B cell (primary cell): ENCODE measurements around the gene DAAM2. TPM values are rescaled to one million over a fixed set of nuclear protein-coding genes. Genes with fewer than 3 reads are reported as not detected.

Experiments used
- ATAC-seq: fragments of 200-7000 bp; cut with Tn5 transposase; one replicate; pipeline ENCODE4 v1.10.0; 2021; ENCODE audit warnings: low read depth, mild to moderate bottlenecking, moderate number of reproducible peaks, moderate library complexity
- CTCF ChIA-PET: fragments of 350-600 bp; sonication (Branson Sonifier 250); formaldehyde crosslinking; loops from one replicate; lab custom pipeline; 2021; ENCODE audit warnings: antibody characterized with exemption, inconsistent platforms; lab: Charles Lee
- POLR2A ChIA-PET: fragments of 350-600 bp; sonication (Branson Sonifier 250); formaldehyde crosslinking; loops from one replicate; lab custom pipeline; 2021; ENCODE audit warnings: antibody characterized with exemption; lab: Charles Lee
- DNase-seq: peaks from one replicate; pipeline ENCODE4 v3.0.0; 2013
- H2AFZ ChIP-seq: 2 replicates; pipeline ENCODE4 v1.6.1; 2012; ENCODE audit warnings: mild to moderate bottlenecking, low read depth, low read length; ENCODE audit not compliant: insufficient read depth, poor library complexity, severe bottlenecking
- H3K27ac ChIP-seq, 2 donors: 1 replicate in 1 of 2; 2 replicates in 1 of 2; pipeline ENCODE4 v1.5.1; 2012 to 2013; ENCODE audit warnings: low read length in 2 of 2, mild to moderate bottlenecking in 2 of 2, moderate library complexity in 1 of 2
- H3K27me3 ChIP-seq, 4 experiments: fragments of 200-600 bp in 1 of 4; sonication (generic) in 1 of 4; replicated peaks in 1 of 4; 1 replicate in 2 of 4; 2 replicates in 2 of 4; pipeline versions ENCODE4 v1.6.1 to v1.7.0; 2013 to 2016; ENCODE audit warnings: low read length in 3 of 4, mild to moderate bottlenecking in 2 of 4, mixed read lengths in 1 of 4, moderate library complexity in 1 of 4; ENCODE audit not compliant: insufficient read depth in 4 of 4, control insufficient read depth in 3 of 4; ENCODE audit errors: control extremely low read depth in 1 of 4
- H3K36me3 ChIP-seq, 2 experiments: replicated peaks in 1 of 2; 1 replicate in 1 of 2; 2 replicates in 1 of 2; pipeline versions ENCODE4 v1.6.1 to v1.7.1; 2013; ENCODE audit warnings: low read length in 1 of 2; ENCODE audit not compliant: insufficient read depth in 2 of 2, control insufficient read depth in 1 of 2; ENCODE audit errors: control extremely low read depth in 1 of 2, extremely low read depth in 1 of 2
- H3K4me1 ChIP-seq, 2 donors: fragments of 200-600 bp in 1 of 2; sonication (generic) in 1 of 2; 1 replicate in 1 of 2; 2 replicates in 1 of 2; pipeline versions ENCODE4 v1.5.1 to v1.6.1; 2013 to 2017; ENCODE audit warnings: low read length in 2 of 2; ENCODE audit not compliant: control insufficient read depth in 2 of 2, insufficient read depth in 2 of 2
- H3K4me2 ChIP-seq: replicated peaks from 2 replicates; pipeline ENCODE3; 2012; ENCODE audit warnings: mild to moderate bottlenecking, low read depth, low read length; ENCODE audit not compliant: poor library complexity, severe bottlenecking
- H3K4me3 ChIP-seq, 5 experiments: fragments of 200-600 bp in 1 of 5; sonication (generic) in 1 of 5; 1 replicate in 3 of 5; 2 replicates in 2 of 5; pipeline versions ENCODE4 v1.5.1 to v1.7.0; 2011 to 2016; ENCODE audit warnings: low read length in 4 of 5, mild to moderate bottlenecking in 4 of 5, low read depth in 2 of 5, control low read depth in 1 of 5, moderate library complexity in 1 of 5; ENCODE audit not compliant: insufficient read depth in 1 of 5; ENCODE audit errors: control extremely low read depth in 1 of 5, extremely low read depth in 1 of 5
- H3K79me2 ChIP-seq: fragments of 200-600 bp; sonication (generic); one replicate; pipeline ENCODE4 v1.6.0; 2016; ENCODE audit warnings: low read length; ENCODE audit not compliant: control insufficient read depth, insufficient read depth
- H3K9ac ChIP-seq: fragments of 200-600 bp; sonication (generic); 2 replicates; pipeline ENCODE4 v1.6.1; 2017; ENCODE audit warnings: mild to moderate bottlenecking, low read length, moderate library complexity
- H3K9me3 ChIP-seq, 3 donors: one replicate each; pipeline versions ENCODE4 v1.6.1 to v1.7.1; 2013; ENCODE audit warnings: low read length in 2 of 3; ENCODE audit not compliant: control insufficient read depth in 2 of 3, insufficient read depth in 1 of 3; ENCODE audit errors: control extremely low read depth in 1 of 3
- H4K20me1 ChIP-seq: 2 replicates; pipeline ENCODE4 v1.6.0; 2012; ENCODE audit warnings: mild to moderate bottlenecking, low read length; ENCODE audit not compliant: insufficient read depth, control insufficient read depth, poor library complexity, severe bottlenecking
- H3K27ac Mint-ChIP-seq: one replicate; pipeline ENCODE4 v1.8.0; 2021; ENCODE audit warnings: mixed read lengths
- H3K27me3 Mint-ChIP-seq: one replicate; pipeline ENCODE4 v1.8.0; 2021; ENCODE audit warnings: mixed read lengths
- H3K4me1 Mint-ChIP-seq: one replicate; pipeline ENCODE4 v1.8.0; 2021; ENCODE audit warnings: mixed read lengths
- H3K4me3 Mint-ChIP-seq: one replicate; pipeline ENCODE4 v1.8.0; 2021; ENCODE audit warnings: mixed read lengths
- H3K9me3 Mint-ChIP-seq: one replicate; pipeline ENCODE4 v1.8.0; 2022; ENCODE audit warnings: mixed read lengths; ENCODE audit not compliant: insufficient read depth
- EZH2 ChIP-seq: IDR thresholded peaks from 2 replicates; pipeline ENCODE4 v1.6.1; 2012; ENCODE audit warnings: borderline replicate concordance, low read depth, mild to moderate bottlenecking, moderate library complexity, low read length; ENCODE audit not compliant: insufficient read depth, poor library complexity, severe bottlenecking
- WGBS: methylation state at CpG from one replicate; pipeline ENCODE4 v1.1.5; 2013; ENCODE audit warnings: missing lambda C conversion rate; ENCODE audit not compliant: insufficient coverage; 5-methylcytosine and 5-hydroxymethylcytosine counted together
- intact Hi-C: fragments of 100-400 bp; cut with micrococcal nuclease; formaldehyde crosslinking; loops from one replicate; pipeline ENCODE4 v1.10.0; 2022
- polyA plus RNA-seq: library from polyadenylated mRNA; depleted of rRNA; stranded (reverse); fragments of >200 nt; gene quantifications from 2 replicates; pipeline ENCODE4 v1.2.3, GENCODE V29; 2012
- total RNA-seq, 2 donors: library from RNA; stranded (reverse); fragments of 120-200 nt in 1 of 2; gene quantifications; 1 replicate in 1 of 2; 2 replicates in 1 of 2; pipeline versions ENCODE4 v1.2.3 to v1.2.4, GENCODE V29; 2013 to 2022
- TF ChIP-seq, protein P1 (sequence below): fragments of 200-600 bp; IDR thresholded peaks from one replicate; pipeline ENCODE4 v1.8.0; 2022; ENCODE audit warnings: antibody characterized with exemption, mild to moderate bottlenecking

The DAAM2 gene
- total and polyA plus RNA-seq, 2 donors (not counting 1 experiment from before 2014, with no cell fraction given) = not detected

DNA sequence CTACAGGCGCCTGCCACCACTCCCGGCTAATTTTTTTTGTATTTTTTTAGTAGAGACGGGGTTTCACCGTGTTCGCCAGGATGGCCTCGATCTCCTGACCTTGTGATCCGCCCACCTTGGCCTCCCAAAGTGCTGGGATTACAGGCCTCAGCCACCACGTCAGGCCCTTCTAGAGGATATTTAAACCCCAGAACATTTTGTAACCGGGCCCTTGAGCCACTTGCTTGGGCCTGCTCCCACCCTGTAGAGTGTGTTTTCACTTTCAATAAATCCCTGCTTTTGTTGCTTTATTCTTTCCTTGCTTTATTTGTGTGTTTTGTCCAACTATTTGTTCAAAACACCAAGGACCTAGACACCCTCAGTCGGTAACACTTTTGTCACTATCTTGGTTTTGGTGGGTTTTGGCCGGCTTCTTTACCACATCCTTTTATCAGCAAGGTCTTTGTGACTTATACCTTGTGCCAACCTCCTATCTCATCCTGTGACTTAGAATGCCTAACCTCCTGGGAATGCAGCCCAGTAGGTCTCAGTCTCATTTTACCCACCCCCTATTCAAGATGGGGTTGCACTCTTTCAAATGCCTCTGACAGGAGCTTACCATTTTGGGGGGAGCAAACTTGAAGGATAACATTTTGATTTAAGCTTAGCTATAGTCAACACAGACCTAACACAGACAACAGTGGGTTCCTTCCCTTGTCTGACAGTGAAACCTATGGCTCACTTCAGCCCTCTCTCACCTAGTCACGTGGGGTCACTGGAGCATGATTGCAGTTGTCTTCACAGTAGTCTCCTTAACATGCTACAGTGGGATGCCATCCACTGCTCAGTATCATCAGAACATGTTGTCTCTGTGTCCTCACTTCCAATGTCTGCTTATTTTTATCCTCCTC lies 39.1 kb upstream of the DAAM2 start:
- TF ChIP-seq, protein P1, sequence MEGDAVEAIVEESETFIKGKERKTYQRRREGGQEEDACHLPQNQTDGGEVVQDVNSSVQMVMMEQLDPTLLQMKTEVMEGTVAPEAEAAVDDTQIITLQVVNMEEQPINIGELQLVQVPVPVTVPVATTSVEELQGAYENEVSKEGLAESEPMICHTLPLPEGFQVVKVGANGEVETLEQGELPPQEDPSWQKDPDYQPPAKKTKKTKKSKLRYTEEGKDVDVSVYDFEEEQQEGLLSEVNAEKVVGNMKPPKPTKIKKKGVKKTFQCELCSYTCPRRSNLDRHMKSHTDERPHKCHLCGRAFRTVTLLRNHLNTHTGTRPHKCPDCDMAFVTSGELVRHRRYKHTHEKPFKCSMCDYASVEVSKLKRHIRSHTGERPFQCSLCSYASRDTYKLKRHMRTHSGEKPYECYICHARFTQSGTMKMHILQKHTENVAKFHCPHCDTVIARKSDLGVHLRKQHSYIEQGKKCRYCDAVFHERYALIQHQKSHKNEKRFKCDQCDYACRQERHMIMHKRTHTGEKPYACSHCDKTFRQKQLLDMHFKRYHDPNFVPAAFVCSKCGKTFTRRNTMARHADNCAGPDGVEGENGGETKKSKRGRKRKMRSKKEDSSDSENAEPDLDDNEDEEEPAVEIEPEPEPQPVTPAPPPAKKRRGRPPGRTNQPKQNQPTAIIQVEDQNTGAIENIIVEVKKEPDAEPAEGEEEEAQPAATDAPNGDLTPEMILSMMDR = no peak
- no peak for TF ChIP-seq EZH2
- intact Hi-C loops = no loop called here
- no peaks in the 10 kb centered on the region for H3K79me2 ChIP-seq
- Mint-ChIP-seq H3K27ac (no peak overlapping the region), H3K4me3 (no peak overlapping the region), H3K4me1 (no peaks in the 10 kb centered on the region), H3K27me3 (no peaks in the 10 kb centered on the region), H3K9me3 (no peaks in the 10 kb centered on the region)
- DNase-seq (no peak), ATAC-seq (no peak)
- no peak overlapping the region for H3K4me3 ChIP-seq
- no peaks in the 10 kb centered on the region for H3K36me3 ChIP-seq
- H3K9ac ChIP-seq = no peak overlapping the region
- peaks cover 0 to 9% (median 0%) of the 10 kb centered on the region in 3 donors for H3K9me3 ChIP-seq
- no peak overlapping the region for H2AFZ ChIP-seq
- no peaks in the 10 kb centered on the region for H4K20me1 ChIP-seq
- H3K27ac ChIP-seq = no peak overlapping the region
- no peaks in the 10 kb centered on the region for H3K27me3 ChIP-seq
- POLR2A ChIA-PET = no interaction called here
- CTCF ChIA-PET = no interaction called here
- H3K4me2 ChIP-seq = no peak overlapping the region
- no peaks in the 10 kb centered on the region for H3K4me1 ChIP-seq
- WGBS = 87% methylated on average over 11 of the region's 12 CpGs

DNA sequence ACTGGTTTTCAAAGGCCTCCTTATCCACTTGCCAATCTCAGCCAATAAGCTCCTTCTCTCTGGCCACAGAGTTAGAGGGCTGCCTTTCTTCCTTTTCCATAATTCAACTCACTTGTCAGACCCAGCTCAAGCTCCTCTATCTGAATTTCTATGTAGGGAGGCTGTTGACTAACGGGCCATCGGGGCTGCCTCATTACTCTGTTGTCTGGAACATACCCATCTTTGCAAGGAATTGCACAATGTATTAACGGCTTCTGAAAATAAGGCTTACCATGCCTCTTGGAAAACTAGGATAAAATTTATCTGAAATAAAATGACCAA lies 38.5 kb upstream of the DAAM2 start:
- no peak overlapping the region for H3K27ac Mint-ChIP-seq
- CTCF ChIA-PET = no interaction called here
- intact Hi-C loops = no loop called here

More for the DNA sequence above, 38.5 kb upstream of the DAAM2 start:
- Histone ChIP-seq H3K36me3 (no peaks in the 10 kb centered on the region), H3K4me3 (no peak overlapping the region), H3K4me1 (no peaks in the 10 kb centered on the region), H3K9me3 (peaks cover 0 to 9% (median 0%) of the 10 kb centered on the region in 3 donors), H3K79me2 (no peaks in the 10 kb centered on the region), H2AFZ (no peak overlapping the region), H3K9ac (no peak overlapping the region), H3K4me2 (no peak overlapping the region), H4K20me1 (no peaks in the 10 kb centered on the region), H3K27me3 (no peaks in the 10 kb centered on the region), H3K27ac (no peak overlapping the region)
- DNase-seq = no peak
- Mint-ChIP-seq H3K27me3 (no peaks in the 10 kb centered on the region), H3K4me3 (no peak overlapping the region), H3K4me1 (no peaks in the 10 kb centered on the region), H3K9me3 (no peaks in the 10 kb centered on the region)
- TF ChIP-seq EZH2 = no peak
- TF ChIP-seq, protein P1 = no peak
- no peak for ATAC-seq
- POLR2A ChIA-PET = no interaction called here
- WGBS = no CpG with 5 or more reads among the region's 3 CpGs
